ENCODE data around the gene ARSD.
"Not testable (repeated sequence)": the region's sequence is repeated elsewhere in the genome, so short reads cannot be mapped to it uniquely, and the experiment has no call there.

The ARSD gene

GRCh38 chrX:2928583-2929434 lies at the start of gene ARSD:
TSS of gene ARSD (minus strand) at chrX:2929339. CDS start at chrX:2929275, 64 bp downstream.
- in situ Hi-C loops (cut with MboI; ENCODE audit: low sequenced_read_pairs) = no loop called here

- in situ Hi-C loops (cut with MboI; ENCODE audit: low sequenced_read_pairs) = not testable (repeated sequence)
These were observed 49.5 kb upstream of the ARSD start for GRCh38 chrX:2978639-2979038.

GRCh38 chrX:2974961-2975360 lies 45.8 kb upstream of the ARSD start:
- in situ Hi-C loops (cut with MboI; ENCODE audit: low sequenced_read_pairs) = no loop called here

GRCh38 chrX:2972391-2972790 lies 43.3 kb upstream of the ARSD start:
- in situ Hi-C loops (cut with MboI; ENCODE audit: low sequenced_read_pairs) = no loop called here

- in situ Hi-C loops (cut with MboI; ENCODE audit: low sequenced_read_pairs) = no loop called here
These were observed 39.9 kb upstream of the ARSD start for GRCh38 chrX:2969021-2969420.

GRCh38 chrX:2967998-2968909 lies 39.1 kb upstream of the ARSD start:
- in situ Hi-C loops (cut with MboI; ENCODE audit: low sequenced_read_pairs) = no loop called here

GRCh38 chrX:2967584-2967983 lies 38.4 kb upstream of the ARSD start:
- in situ Hi-C loops (cut with MboI; ENCODE audit: low sequenced_read_pairs) = no loop called here

GRCh38 chrX:2967012-2967411 lies 37.9 kb upstream of the ARSD start:
- in situ Hi-C loops (cut with MboI; ENCODE audit: low sequenced_read_pairs) = no loop called here

- in situ Hi-C loops (cut with MboI; ENCODE audit: low sequenced_read_pairs) = no loop called here
These were observed 36.8 kb upstream of the ARSD start for GRCh38 chrX:2965965-2966364.

GRCh38 chrX:2963992-2964794 lies 35.1 kb upstream of the ARSD start:
- in situ Hi-C loops (cut with MboI; ENCODE audit: low sequenced_read_pairs) = not testable (repeated sequence)

GRCh38 chrX:2963449-2963848 lies 34.3 kb upstream of the ARSD start:
- in situ Hi-C loops (cut with MboI; ENCODE audit: low sequenced_read_pairs) = not testable (repeated sequence)

- in situ Hi-C loops (cut with MboI; ENCODE audit: low sequenced_read_pairs) = no loop called here
These were observed 33.2 kb upstream of the ARSD start for GRCh38 chrX:2962381-2962780.

GRCh38 chrX:2960861-2961515 lies 31.8 kb upstream of the ARSD start:
- in situ Hi-C loops (cut with MboI; ENCODE audit: low sequenced_read_pairs) = no loop called here

- in situ Hi-C loops (cut with MboI; ENCODE audit: low sequenced_read_pairs) = no loop called here
These were observed 29.1 kb upstream of the ARSD start for GRCh38 chrX:2958199-2958598.

- in situ Hi-C loops (cut with MboI; ENCODE audit: low sequenced_read_pairs) = no loop called here
These were observed 26.7 kb upstream of the ARSD start for GRCh38 chrX:2955838-2956237.

- in situ Hi-C loops (cut with MboI; ENCODE audit: low sequenced_read_pairs) = no loop called here
These were observed 26.1 kb upstream of the ARSD start for GRCh38 chrX:2955281-2955680.

GRCh38 chrX:2954541-2954940 lies 25.4 kb upstream of the ARSD start:
- in situ Hi-C loops (cut with MboI; ENCODE audit: low sequenced_read_pairs) = no loop called here

GRCh38 chrX:2937942-2938341 lies 8.8 kb upstream of the ARSD start:
- in situ Hi-C loops (cut with MboI; ENCODE audit: low sequenced_read_pairs) = not testable (repeated sequence)

- in situ Hi-C loops (cut with MboI; ENCODE audit: low sequenced_read_pairs) = no loop called here
These were observed 5.9 kb upstream of the ARSD start for GRCh38 chrX:2934715-2935710.
